Hematopoietic multipotent progenitor cell treated with erythropoietin and hydrocortisone succinate and interleukin-3 and kit ligand, for 6 days (in vitro differentiated cells): ENCODE data around the gene RPS17.
A peak's percentile ranks its signal among the peaks of the same experiment; 100 is the strongest.

Source experiments
- DNase-seq: peaks from one replicate; pipeline ENCODE4 v3.0.0-alpha.2; 2015

The RPS17 gene

DNA sequence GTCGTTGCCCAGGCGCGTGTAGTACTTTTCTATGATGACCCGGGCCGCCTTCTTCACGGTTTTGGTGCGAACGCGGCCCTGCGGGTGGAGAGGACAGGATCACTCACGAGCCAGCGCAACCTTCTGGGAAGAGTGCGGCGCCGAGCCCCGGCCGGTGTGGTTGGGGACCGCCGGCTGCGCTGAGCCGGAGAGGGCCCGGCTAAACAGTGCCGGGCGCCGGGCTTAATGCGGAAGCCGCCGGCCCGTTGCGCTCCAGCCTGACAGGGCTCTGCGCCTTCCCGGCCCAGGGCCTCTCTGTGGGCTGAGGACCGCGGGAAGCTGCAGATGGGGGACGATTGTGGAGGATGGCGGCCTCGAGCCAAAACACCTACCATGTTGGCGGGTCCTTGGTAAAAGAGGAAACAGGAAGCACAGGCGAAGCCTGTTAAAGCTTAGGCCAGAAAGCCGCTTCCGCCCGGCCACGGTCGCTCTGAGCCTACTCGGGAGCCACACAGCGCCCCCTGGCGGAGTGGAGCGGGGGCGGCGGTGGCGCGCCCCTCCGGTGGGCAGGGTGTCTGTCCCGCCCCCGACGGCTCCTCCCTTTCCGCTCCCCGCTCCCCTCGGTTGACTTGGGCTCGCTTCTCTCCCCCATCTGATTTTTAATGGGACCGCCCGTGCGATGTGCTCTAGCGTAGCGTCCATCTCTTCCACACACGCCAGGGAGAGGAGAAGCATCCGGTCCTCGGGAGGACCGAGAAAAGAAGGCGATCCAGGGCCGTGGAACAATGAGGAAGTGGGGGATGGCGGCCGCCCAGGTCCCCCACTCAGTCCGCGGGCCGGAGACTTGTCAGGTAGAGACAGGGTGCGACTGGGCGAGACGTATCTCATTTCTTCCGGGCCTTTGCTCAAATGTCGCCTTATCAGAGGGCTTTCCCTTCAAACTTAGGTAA is at the start of gene RPS17:
TSS of gene RPS17 (minus strand) at position 403 of the 929 bp plus-strand sequence. CDS start at position 374, 29 bp downstream.
- peak; percentile 97 for DNase-seq

DNA sequence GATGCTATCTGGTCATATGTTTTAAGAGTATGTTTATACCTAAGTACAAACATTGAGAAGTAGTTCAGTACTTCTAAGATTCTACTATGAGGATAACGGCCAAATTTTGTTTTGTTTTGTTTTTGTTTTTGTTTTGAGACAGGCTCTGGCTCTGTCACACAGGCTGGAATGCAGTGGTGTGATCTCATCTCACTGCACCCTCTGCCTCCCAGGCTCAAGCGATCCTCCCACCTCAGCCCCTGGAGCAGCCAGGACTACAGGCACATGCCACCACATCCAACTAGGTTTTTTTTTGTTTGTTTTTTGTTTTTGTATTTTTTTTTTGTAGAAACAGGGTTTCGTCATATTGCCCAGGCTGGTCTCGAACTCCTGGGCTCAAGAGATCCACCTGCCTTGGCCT is 47.5 kb upstream of the RPS17 start:
- DNase-seq, result no peak

DNA sequence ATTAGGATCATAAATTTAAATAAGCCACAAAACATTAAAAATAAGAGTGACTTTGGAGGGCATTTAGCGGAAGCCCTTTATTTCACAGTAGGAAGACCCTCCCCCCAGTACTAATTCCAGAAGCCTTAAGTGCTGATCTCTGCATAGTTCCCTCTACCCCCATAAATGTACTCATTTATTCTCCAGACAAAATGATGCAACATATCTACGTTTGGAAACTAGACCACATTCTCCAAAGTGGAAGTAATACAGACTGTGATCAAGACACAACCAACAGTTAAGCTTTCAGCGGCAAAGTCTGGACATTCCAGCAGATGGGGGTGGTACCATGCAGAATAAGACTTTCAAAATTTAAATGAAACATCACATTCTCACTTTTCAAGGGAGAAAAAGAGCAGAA is 44.8 kb upstream of the RPS17 start:
- DNase-seq, result peak; percentile 41

DNA sequence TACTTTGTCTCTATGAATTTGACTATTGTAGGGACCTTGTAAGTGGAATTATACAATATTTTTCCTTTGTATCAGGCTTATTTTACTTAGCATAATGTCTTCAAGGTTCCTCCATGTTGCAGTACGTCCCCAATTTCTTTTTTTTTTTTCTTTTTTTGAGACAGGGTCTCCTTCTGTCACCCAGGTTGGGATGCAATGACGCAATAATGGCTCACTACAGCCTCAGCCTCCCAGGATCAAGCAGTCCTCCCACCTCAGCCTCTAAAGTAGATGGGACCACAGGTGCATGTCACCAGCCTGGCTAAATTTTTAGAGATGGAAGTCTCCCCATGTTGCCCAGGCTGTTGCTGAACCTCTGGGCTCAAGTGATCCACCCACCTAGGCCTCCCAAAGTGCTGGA is 40.5 kb upstream of the RPS17 start:
- no peak for DNase-seq

DNA sequence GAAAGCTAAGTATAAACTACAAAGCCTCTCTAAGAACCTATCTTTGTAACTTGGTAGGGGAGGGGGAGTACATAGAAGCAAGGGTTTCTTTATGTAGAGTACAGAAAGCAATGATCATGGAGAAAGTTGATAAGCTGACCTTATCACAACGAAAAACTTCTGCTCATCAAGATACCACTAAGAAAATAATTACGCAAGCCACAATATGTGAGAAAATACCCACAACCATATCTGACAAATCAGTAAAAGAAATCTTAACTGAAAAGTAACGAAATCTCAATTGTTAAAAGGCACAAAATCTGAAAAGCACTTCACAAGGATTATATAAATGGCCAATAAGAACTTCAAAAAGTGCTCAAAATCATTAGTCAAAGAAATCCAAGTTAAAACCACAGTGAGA is 35.1 kb upstream of the RPS17 start:
- DNase-seq, result peak; percentile 54

DNA sequence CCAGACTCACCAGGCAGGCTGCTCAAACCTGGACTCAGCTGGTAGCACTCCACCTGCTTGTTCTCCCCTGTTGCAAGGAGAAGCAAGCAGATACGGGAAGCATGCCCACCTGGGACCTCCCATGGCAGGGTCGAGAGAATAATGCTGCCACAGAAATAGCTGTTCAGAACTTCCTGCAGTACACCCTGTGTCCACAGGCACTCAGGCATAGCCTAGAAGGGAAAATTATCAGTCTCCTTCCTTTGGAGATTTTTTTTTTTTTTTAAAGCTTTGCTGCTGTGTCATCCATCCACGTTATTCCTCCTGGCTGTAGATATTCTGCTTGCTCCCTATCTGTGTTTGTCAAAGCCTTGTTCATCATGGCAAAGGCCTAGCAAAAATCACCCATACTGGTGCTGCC is 32.7 kb upstream of the RPS17 start:
- DNase-seq, result no peak

DNA sequence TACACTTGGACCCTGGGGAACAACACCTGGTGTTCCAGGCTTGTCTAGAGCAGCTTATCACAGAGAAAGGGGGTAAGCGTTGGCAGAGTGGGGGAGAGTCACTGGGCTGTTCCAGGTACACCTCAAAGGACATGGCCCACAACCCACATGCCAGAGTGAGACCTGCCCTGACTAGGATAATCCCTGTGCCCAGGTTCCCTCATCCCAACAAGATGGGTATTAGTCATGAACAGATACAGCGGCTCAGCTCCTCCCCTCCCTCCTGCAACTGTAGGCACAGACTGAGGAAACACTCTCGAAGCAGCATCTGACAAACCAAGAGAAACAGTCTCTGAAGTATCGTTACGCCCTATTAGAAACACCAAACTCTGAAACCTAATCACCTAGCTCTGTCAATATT is 32.1 kb upstream of the RPS17 start:
- DNase-seq, result no peak

DNA sequence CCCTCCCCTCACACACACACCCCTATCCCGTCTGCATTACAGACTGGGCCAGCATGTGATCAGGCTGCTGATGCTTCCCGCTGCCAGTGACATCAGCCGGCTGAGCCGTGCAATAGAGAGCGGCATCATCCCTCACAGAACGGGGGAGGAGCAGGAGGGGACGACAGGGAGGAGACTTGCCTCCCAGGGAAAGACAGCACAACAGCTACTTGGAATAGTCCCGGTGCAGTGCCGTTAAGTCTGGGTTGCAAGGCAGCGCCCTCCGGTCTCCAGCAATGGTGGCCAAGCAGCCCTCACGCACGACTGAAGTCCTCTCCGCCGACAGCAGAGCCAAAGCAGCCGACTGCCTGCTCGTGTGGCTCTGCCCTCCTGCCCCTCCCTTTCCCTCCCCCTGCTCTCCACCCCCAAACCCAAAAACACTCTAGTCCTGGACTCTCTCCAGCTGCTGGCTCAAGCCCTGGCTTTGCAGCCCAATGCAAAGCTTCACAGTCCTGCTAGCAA is 31.5 kb upstream of the RPS17 start:
- DNase-seq, result peak; percentile 27

DNA sequence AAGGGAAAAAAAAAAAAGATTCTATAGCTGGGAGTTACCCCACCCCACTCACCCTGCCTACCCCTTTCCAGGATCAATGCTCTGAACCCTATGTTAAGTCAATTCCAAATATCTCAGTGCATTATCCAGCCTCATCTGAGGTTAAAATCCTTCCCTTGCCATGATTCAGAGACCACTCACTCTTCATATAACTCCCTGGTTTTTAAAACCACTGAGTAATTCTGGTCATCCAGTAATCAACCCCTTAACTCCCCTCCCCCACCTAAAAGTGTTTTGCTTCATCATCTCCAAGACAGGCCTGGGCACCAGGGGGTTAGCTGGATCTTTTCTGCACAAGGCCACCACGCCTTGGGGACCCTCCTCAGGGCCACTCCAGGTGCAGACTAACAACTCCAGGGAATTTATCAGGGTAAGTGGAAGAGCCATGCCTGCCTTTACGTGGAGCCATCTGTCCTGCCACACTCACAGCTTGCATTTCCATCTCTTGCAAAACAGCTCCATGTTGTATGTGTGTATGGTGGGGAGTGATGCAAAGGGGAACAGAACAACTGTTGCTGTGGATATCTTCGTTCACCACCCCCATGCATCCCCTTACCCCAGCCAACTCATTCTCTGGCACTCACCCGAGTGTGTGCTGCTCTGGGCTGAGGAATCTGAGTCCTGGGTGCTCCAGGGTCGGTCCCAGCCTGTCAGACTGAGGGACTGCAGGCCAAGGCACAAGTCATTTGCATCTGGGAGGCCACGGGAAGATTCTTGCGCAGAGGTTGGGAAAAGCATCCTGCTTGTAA is 30.7 kb upstream of the RPS17 start:
- DNase-seq, result no peak

DNA sequence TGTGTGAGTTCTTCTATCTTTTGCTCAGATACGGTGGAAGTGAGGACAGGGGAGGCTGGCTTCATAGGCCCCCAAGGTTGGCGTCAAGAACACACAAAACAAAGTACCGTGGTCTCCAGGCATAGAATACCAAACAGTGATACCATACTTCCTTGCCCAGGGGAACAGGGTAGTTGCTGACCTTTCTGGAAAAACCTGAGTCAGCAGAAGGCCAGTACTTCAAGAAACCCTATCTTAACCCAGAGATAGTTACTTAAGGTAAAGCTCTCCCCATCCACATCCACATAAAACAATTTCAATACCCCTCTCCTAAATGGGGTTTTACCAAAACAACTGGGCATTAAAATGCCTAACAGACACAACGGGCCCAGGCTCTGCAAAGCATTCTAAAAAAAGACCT is 29.6 kb upstream of the RPS17 start:
- no peak for DNase-seq

DNA sequence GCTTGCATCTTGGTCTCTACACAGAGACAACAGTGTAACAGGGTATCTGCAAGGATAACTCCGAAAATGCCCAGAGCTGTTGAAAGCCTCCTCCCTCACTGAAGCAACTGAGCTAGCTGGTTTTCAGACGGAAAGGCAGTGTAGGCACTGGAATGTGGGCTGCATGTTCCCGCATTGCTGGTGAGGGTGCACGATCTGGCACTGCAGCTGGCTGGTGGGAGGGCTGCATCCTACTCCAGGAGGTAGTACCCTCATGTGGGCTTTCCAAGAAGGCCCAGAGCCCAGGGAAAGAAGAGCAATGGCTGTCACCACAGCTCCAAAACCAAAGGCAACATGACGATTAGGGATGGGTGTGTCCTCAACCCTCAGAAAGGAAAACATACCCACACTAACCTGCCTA is 28.7 kb upstream of the RPS17 start:
- no peak for DNase-seq

DNA sequence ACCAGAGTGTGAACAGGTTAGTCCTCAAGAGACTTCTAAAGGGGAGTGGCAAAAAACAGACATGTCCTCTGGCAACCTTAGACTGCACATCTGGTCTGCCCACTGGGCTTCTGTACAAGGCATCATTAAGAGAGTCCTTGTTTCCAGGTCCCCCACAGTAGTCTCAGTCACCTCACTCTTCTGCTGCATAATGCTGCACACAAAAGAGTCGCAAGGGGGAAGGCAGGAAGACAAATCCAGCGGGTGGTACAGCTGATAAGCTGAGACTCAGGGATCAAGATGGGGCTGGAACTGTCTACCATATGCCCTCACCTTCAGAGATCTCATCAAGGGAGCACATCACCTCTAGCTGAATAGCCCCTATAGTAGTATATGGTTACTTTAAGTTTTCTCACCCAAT is 27.4 kb upstream of the RPS17 start:
- no peak for DNase-seq

DNA sequence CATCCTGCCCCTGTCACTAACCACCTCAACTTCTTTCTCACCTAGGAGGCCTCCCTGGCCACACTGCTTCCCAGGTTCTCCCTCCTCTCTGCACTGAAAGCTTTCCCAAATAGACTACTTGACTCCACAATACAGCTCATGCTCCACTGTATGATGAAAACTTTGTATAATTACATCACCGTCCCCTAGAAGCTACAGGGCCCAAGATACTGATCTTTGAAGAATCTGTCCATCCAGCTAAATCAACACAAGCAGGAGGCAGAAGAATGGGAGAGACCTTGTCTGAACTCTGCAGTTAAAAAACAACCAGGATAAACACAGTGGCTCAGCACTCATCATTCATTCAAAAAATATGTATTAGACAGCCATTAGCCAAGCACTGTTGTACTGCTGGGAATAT is 26.4 kb upstream of the RPS17 start:
- no peak for DNase-seq

DNA sequence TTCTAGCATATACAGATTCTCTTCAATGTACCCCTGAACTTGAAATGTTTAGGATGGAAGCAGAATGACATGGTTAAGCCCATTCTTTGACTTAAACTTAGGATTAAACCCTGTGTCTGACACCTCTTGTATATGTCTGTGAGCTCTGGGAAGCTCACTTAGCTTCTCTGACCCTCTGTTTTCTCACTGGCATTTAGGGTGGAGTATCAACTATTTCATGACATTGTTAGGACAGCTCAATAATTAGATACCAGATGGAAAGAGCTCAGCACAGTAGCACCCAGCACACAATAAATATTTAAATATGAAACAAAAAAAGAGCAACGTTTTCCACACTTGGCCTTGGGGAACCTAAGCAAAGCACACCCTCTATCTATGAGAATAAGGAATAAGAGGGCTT is 18.2 kb upstream of the RPS17 start:
- no peak for DNase-seq

DNA sequence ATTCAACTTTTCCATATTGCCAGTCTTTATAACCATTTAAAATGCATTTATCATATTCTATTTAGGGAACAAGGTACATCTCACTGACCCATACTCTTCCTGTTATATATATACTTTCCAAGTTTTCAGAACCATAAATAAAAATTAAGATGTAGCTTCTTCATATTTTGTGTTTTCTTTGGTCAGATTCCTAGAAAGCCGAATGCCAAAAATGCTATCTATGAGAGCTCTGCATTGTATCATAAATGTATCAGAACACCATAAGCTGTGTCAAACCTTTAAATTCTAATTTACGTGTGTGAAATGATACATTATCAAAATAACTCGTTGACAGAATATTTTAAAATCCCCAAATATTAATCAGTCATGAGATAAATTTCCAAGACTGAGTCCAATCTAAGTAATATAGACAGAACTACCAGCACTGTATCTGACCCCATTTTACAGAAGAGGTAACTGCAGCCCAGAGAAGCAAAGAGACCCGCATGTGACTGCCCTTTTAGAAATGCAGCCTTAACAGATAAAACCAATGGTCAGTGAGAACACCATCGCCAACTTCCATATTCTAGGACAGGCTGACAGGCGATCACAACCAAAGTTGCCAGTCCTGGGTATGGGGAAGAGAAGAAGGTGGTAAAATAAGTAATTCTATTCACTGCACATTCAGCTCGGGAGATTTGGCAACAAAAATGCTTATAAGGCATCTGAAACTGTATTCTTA is 16.2 kb upstream of the RPS17 start:
- DNase-seq, result no peak

DNA sequence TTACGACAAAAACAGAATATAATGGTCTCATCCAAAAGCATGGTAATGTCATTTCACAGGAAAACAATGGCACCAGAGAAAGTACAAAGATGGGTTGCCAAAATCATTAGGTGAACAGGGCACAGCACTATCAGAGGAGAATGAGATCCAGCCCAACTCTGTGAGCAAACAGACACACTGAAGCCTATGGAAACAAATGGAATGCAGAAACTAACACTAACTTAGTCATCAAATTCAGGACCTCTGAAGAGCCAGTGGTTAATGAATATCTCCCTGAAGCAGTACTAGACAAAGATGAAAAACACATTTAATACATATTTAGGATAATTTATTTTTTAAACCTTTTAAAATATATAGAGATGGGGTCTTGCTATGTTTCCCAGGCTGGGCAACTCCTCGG is 14.6 kb upstream of the RPS17 start:
- DNase-seq, result no peak

DNA sequence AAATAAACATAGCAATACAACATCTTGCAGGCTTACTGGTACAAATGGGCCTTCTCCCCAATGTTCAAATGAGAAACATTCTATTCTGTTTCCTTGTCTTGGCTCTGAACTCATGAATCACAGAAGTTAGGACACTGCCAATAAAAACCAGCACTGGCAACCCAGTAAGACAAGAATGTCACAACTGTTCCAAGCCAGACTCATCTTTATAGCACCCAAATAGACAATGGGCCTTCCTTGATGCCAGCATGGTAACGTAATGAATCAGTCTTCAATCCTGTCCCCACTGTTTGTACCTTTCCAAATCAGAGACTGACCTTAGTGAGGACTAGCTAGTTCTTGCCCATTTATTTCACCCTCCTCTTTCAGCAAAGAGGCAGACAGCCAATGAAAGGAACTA is 14.1 kb upstream of the RPS17 start:
- no peak for DNase-seq

DNA sequence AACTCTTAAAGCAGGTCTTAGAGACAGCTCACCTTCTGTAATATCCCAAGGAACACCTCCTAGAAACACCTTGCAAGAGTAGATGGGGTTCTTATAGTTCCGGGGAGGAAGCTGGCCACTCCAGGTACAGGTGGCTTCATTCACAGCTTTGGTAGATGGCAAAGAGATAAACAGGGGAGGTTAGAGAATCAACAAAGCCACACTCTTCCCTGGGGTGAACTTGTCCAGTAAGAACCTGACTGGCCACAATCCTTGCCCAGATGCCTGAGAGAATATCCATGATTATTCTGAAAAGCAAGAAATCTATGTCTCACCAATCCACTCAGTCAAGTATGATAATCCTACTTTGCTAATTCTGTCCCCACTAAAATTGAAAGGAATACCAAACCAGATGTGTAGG is 13.6 kb upstream of the RPS17 start:
- no peak for DNase-seq

DNA sequence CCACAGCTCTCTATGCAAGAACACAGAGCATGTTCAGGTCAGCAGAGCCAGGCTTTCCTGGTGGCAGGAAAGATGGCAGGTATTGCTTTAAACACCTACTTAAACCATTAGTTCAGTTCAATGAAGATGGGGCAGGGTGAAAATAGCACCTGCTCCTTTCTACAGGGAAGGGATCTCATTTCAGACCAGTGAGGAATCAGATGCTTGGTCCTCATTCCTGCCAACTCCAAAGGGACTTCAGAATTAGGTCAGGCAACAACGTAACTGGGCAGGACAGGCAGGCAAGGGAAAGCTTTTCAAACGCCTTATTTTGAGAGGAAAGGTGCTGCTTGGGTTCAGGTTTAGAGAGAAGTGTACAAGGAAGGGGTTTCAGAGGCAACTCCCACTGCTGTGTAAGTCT is 12.6 kb upstream of the RPS17 start:
- DNase-seq, result no peak

DNA sequence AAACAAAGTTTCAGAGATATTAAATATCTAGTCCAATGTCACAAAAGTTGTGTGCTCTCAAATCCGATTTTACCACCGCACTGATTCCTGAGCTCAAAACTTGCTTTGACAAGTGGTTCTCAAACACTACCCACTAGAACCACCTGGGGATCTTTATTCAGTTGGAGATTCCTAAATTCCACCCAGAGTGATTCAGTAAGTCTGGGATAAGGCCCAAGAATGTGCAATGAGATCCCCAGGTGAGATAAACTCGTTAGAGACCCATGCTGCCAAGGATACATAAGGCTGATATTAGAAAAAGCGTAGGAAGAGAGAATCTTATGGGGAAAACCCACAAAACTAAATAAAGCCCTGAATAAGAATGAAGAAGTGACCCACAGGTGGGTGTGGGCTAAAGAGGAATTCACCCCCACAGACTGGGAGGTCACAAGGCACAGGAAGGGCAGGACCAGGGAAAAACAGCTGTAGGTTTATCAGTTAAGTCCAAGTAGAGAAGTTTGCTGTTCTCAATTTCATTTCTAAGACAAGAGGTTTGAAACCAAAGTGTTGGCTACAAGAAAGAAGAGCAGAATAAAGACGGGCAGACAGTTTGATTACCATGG is 11.5 kb upstream of the RPS17 start:
- no peak for DNase-seq

DNA sequence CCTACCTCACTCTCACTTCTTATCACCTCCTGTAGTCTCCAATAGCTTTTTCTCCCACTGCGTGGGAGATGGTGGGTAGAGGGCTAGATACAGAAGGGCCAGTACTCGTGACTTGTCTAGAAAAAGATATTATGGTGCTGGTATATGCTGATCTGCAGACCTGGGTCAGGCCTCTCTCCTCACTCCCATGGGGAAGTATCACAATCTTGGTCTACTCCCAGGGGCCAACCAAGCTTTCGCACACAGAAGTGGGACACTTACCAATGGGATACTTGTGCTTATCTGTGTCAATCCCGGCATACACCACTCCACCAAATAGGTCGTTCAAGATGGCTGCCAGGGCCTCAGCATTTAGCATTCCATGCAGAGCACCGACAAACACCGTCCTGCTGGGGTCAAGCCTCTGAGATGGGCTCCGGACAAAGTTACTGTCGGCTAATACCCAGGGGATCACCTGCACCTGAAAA is 9.0 kb upstream of the RPS17 start:
- no peak for DNase-seq

DNA sequence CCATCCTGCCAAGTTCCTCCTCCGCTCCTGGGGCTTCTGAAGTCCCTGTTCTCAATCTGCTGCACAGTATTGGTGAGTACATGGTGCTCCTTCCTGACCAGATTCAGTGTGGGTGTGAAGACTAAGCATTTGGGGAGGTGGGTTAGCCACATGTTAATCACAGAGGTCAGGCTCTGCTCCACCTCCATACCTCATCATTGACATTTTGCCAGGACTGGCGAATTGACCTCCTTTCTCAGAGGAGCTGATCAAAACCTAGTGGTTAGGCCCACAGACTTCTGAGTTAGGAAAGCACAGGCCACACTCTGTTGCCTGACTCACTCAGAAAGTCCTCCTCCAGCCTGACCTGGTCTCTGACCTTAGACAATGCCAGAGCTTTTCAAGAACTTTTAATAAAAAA is 8.4 kb upstream of the RPS17 start:
- no peak for DNase-seq

DNA sequence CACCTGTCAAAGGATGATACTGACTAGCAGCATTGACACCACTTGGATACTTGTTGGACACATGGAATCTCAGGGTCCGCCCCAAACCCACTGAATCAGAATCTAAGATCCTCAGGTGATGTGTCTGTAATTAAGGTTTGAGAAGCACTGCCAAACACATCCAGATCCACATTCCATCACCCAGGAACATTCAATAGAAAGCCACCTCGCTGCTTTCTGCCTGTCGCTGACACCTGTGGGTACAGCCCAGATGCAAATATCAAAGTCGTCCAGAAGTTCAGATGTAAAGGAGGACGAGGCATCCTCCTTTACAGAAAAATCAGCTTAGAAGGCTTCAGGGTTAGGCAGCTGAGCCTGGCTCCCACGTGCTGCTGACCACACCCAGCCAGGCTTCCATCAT is 5.2 kb upstream of the RPS17 start:
- DNase-seq, result no peak
